Kidney (tissue), 22 donors: Measurements from ENCODE around the gene DEFB132. TPM values are rescaled to one million over a fixed set of nuclear protein-coding genes. Genes with fewer than 3 reads are reported as not detected.

Source experiments
- DNase-seq, 5 donors: peaks; one replicate each; pipeline ENCODE4 v3.0.0-alpha.2; 2013 to 2020
- FAIRE-seq: peaks from 2 replicates; lab custom pipeline; 2012; peaks lifted over from hg19 to GRCh38; lab: Jason Lieb, UNC
- H3K27ac ChIP-seq, 2 donors: one replicate each; pipeline ENCODE4 v1.7.0; 2013; ENCODE audit warnings: low read depth in 2 of 2, low read length in 2 of 2, inconsistent platforms in 1 of 2
- H3K27me3 ChIP-seq: one replicate; pipeline ENCODE4 v1.7.1; 2013; ENCODE audit warnings: low read length, inconsistent platforms; ENCODE audit not compliant: control insufficient read depth, insufficient read depth
- H3K36me3 ChIP-seq, 3 donors: one replicate each; pipeline versions ENCODE4 v1.7.0 to v1.7.1; 2013; ENCODE audit warnings: low read length in 3 of 3, control low read depth in 1 of 3, inconsistent platforms in 1 of 3; ENCODE audit not compliant: insufficient read depth in 3 of 3, control insufficient read depth in 2 of 3
- H3K4me1 ChIP-seq, 3 donors: one replicate each; pipeline versions ENCODE4 v1.7.0 to v1.7.1; 2013; ENCODE audit warnings: low read length in 3 of 3, inconsistent platforms in 1 of 3, low read depth in 1 of 3; ENCODE audit not compliant: control insufficient read depth in 2 of 3, insufficient read depth in 2 of 3
- H3K4me3 ChIP-seq, 3 donors: one replicate each; pipeline versions ENCODE4 v1.7.0 to v1.8.1; 2013; ENCODE audit warnings: low read length in 3 of 3, control low read depth in 1 of 3, inconsistent platforms in 1 of 3
- H3K9ac ChIP-seq, 3 donors: one replicate each; pipeline versions ENCODE4 v1.7.0 to v1.7.1; 2013; ENCODE audit warnings: low read length in 3 of 3, control low read depth in 1 of 3, inconsistent platforms in 1 of 3
- H3K9me3 ChIP-seq, 3 donors: one replicate each; pipeline versions ENCODE4 v1.7.0 to v1.7.1; 2013; ENCODE audit warnings: low read length in 3 of 3, control low read depth in 1 of 3, inconsistent platforms in 1 of 3; ENCODE audit not compliant: control insufficient read depth in 2 of 3, insufficient read depth in 1 of 3
- CTCF ChIP-seq: IDR thresholded peaks from 3 replicates; pipeline ENCODE4 v1.5.1; 2012; ENCODE audit warnings: mild to moderate bottlenecking, moderate library complexity, borderline replicate concordance; ENCODE audit not compliant: insufficient read depth; ENCODE audit errors: extremely low read depth
- intact Hi-C: fragments of 100-400 bp; cut with DNase I; formaldehyde crosslinking; loops from one replicate; pipeline ENCODE4 v1.11.1; 2022
- long read RNA-seq, 10 donors: library from polyadenylated mRNA in 1 of 10; unstranded in 1 of 10; transcript quantifications; one replicate each; pipeline ENCODE4 v2.0.0 and lab custom pipeline, GENCODE V29; 2021 to 2026
- polyA plus RNA-seq: library from polyadenylated mRNA; stranded (reverse); fragments of 350-450 nt; fragmentation: Illumina TruSeq; extraction: RNeasy Lipid Tissue Mini Kit (QIAGEN cat#74804); gene quantifications from one replicate; pipeline ENCODE4 v1.2.3, GENCODE V29; 2014; ENCODE audit warnings: low read depth, low replicate concordance; ENCODE audit not compliant: insufficient read depth
- total RNA-seq: library from RNA; stranded (reverse); fragmentation: NEBNext Ultra II Directional; extraction: Animal tissue kit (Norgen Biotek cat#: 25700); gene quantifications from one replicate; pipeline ENCODE4 v1.2.1, GENCODE V29; 2021
- donor health status: control.
- donor health status: control.
- donor health status: control.
- donor health status: control.
- donor health status: control.
- donor health status: DM: yes; HTN: yes; CAD: no.
- donor health status: Normal renal cell carcinoma (clear cell type).

Gene DEFB132
- total RNA-seq: not detected
- polyA plus RNA-seq: 0.24 TPM
- long read RNA-seq, donor 1: 0 reads
- long read RNA-seq, donor 2: 0 reads
- long read RNA-seq, donor 3: 0 reads
- long read RNA-seq, donor 4: 0 reads
- long read RNA-seq, donor 5: 0 reads
- long read RNA-seq, donor 6: 0 reads
- long read RNA-seq, donor 7: 0 reads
- long read RNA-seq, donor 8: 0 reads
- long read RNA-seq, donor 9: 0 reads
- long read RNA-seq, donor 10: 0 reads

GRCh38 chr20:257419-257818, at the start of gene DEFB132:
Gene DEFB132, plus strand, starts transcription at chr20:257724. Its CDS starts 55 bp downstream, at chr20:257779.
- Histone ChIP-seq H3K9me3 (no peaks in the 10 kb centered on the region), H3K36me3 (no peaks in the 10 kb centered on the region), H3K4me1 (no peaks in the 10 kb centered on the region), H3K9ac (no peak within 1 kb of the TSS), H3K27ac (no peak within 1 kb of the TSS), H3K4me3 (no peak within 1 kb of the TSS), H3K27me3 (no peaks in the 10 kb centered on the region)
- DNase-seq (no peak), FAIRE-seq (no peak)
- TF ChIP-seq CTCF: no peak
- intact Hi-C loops: no loop called here

- no peak overlapping the region for H3K4me3 ChIP-seq
- FAIRE-seq (no peak), DNase-seq (peak in 3 of 5 donors; percentile 9 to 66 (median 29))
- H3K27ac ChIP-seq: no peak overlapping the region
- TF ChIP-seq CTCF: peak; percentile 25
- H3K9me3 ChIP-seq: no peaks in the 10 kb centered on the region
- no peak overlapping the region for H3K9ac ChIP-seq
- no peaks in the 10 kb centered on the region for H3K36me3 ChIP-seq
- H3K27me3 ChIP-seq: no peaks in the 10 kb centered on the region
- intact Hi-C loops: no loop called here
- no peaks in the 10 kb centered on the region for H3K4me1 ChIP-seq
These were observed 48.5 kb upstream of the DEFB132 start for GRCh38 chr20:208942-209566.

- Histone ChIP-seq H3K27me3 (no peaks in the 10 kb centered on the region), H3K9ac (no peak overlapping the region), H3K36me3 (no peaks in the 10 kb centered on the region), H3K4me3 (no peak overlapping the region), H3K27ac (no peak overlapping the region), H3K4me1 (no peaks in the 10 kb centered on the region), H3K9me3 (no peaks in the 10 kb centered on the region)
- TF ChIP-seq CTCF: no peak
- intact Hi-C loops: no loop called here
- FAIRE-seq (no peak), DNase-seq (peak in 1 of 5 donors; percentile 6)
These were observed 46.6 kb upstream of the DEFB132 start for GRCh38 chr20:210809-211502.
